Transverse colon (tissue), 4 donors: ENCODE measurements around the gene SLC17A3.

Experiments
- POLR2A ChIP-seq: fragments of 450-650 bp; IDR thresholded peaks from one replicate; pipeline ENCODE4 v1.6.1; 2016; ENCODE audit warnings: antibody characterized with exemption, mild to moderate bottlenecking, moderate library complexity
- POLR2AphosphoS5 ChIP-seq, 3 donors: sonication (generic); formaldehyde crosslinking; IDR thresholded peaks; one replicate each; pipeline ENCODE4 v1.6.1; 2016; ENCODE audit warnings: antibody characterized with exemption in 3 of 3
- TF ChIP-seq, protein P1 (sequence below), 5 experiments: fragments of 200-600 bp in 3 of 5; fragments of 450-650 bp in 2 of 5; sonication (generic) in 3 of 5; IDR thresholded peaks; 1 replicate in 2 of 5; 2 replicates in 3 of 5; pipeline ENCODE4 v1.5.1; 2016 to 2017; ENCODE audit warnings: antibody characterized with exemption in 5 of 5, inconsistent platforms in 3 of 5, mild to moderate bottlenecking in 2 of 5, moderate library complexity in 1 of 5

DNA sequence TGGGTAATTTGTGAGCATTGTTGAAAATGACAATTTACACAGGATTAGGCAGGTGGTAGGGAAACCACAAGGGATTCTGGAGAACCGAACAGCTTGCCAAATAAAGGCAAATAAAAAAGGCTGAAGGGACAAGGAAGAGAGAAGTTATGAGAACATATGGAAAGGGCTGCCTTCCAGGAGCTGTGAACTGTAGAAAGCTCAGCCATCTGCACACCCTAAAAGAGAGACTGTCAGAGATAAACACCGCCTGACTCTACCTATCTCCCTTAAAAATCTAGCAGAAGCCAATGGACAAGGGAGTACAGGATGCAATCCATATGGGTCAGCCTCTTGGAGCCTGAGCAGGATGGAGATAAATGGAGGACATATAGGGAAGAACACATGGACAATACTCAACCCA is 29.5 kb downstream of the SLC17A3 start:
- TF ChIP-seq POLR2AphosphoS5 (IDR thresholded peaks at IDR 0.05) (no peak), POLR2A (no peak)
- TF ChIP-seq, protein P1, sequence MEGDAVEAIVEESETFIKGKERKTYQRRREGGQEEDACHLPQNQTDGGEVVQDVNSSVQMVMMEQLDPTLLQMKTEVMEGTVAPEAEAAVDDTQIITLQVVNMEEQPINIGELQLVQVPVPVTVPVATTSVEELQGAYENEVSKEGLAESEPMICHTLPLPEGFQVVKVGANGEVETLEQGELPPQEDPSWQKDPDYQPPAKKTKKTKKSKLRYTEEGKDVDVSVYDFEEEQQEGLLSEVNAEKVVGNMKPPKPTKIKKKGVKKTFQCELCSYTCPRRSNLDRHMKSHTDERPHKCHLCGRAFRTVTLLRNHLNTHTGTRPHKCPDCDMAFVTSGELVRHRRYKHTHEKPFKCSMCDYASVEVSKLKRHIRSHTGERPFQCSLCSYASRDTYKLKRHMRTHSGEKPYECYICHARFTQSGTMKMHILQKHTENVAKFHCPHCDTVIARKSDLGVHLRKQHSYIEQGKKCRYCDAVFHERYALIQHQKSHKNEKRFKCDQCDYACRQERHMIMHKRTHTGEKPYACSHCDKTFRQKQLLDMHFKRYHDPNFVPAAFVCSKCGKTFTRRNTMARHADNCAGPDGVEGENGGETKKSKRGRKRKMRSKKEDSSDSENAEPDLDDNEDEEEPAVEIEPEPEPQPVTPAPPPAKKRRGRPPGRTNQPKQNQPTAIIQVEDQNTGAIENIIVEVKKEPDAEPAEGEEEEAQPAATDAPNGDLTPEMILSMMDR (IDR thresholded peaks at IDR 0.05), result no peak
